GM12874 (cell line): ENCODE results near the gene CFAP46.

Source experiments
- TF ChIP-seq, protein P1 (sequence below): IDR thresholded peaks from 2 replicates; pipeline ENCODE4 v1.5.1; 2011; ENCODE audit warnings: low read depth, mild to moderate bottlenecking, control low read depth, low read length, moderate library complexity; ENCODE audit not compliant: insufficient read depth

The CFAP46 gene

DNA sequence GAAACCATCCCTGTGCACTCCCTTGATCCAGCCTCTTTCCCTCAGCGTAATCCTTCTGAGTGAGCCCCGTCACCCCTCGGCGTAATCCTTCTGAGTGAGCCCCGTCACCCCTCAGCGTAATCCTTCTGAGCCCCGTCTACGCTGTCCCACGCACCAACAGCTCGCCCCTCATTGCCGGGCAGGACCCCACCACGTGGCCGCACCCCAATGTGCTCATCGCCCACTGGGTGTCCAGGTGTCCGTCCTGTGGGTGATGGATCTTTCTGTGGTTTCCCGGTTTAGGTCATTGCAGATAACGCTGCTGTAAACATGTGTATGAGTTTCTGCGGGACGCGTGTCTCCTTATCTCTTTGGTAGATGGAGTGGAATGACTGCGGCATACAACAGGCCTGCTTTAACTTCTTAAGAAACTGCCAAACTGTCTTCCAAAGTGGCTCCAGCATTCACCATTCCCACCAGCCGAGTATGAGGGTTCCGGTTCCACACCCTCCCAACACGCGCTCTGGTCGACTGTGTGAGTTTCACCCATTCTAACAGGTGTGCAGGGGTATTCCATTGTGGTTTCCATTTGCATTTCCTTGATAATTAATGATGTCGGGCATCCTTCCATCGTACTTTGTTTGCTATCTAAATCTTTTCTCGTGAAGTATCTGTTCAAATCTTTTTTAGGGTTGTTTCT is 114.4 kb downstream of the CFAP46 start:
- TF ChIP-seq, protein P1, sequence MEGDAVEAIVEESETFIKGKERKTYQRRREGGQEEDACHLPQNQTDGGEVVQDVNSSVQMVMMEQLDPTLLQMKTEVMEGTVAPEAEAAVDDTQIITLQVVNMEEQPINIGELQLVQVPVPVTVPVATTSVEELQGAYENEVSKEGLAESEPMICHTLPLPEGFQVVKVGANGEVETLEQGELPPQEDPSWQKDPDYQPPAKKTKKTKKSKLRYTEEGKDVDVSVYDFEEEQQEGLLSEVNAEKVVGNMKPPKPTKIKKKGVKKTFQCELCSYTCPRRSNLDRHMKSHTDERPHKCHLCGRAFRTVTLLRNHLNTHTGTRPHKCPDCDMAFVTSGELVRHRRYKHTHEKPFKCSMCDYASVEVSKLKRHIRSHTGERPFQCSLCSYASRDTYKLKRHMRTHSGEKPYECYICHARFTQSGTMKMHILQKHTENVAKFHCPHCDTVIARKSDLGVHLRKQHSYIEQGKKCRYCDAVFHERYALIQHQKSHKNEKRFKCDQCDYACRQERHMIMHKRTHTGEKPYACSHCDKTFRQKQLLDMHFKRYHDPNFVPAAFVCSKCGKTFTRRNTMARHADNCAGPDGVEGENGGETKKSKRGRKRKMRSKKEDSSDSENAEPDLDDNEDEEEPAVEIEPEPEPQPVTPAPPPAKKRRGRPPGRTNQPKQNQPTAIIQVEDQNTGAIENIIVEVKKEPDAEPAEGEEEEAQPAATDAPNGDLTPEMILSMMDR = no peak

DNA sequence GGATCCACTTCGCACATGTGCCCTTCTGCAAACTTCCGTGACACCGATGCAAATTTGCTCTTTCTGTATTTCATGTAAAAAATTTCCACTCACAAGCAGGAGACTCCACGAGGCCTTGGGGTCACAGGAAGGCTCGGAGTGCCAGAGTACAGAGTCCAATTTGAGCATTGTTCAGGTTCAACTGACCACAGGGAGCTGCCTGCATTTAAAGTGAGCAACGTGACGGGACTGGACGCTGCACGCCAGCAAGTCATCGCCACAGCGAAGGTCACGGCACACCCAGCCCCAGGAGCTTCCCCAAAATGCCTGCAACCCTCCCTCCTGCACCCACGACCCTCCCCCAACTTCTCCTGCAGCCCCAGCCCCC is 115.0 kb downstream of the CFAP46 start:
- TF ChIP-seq, protein P1 = no peak

DNA sequence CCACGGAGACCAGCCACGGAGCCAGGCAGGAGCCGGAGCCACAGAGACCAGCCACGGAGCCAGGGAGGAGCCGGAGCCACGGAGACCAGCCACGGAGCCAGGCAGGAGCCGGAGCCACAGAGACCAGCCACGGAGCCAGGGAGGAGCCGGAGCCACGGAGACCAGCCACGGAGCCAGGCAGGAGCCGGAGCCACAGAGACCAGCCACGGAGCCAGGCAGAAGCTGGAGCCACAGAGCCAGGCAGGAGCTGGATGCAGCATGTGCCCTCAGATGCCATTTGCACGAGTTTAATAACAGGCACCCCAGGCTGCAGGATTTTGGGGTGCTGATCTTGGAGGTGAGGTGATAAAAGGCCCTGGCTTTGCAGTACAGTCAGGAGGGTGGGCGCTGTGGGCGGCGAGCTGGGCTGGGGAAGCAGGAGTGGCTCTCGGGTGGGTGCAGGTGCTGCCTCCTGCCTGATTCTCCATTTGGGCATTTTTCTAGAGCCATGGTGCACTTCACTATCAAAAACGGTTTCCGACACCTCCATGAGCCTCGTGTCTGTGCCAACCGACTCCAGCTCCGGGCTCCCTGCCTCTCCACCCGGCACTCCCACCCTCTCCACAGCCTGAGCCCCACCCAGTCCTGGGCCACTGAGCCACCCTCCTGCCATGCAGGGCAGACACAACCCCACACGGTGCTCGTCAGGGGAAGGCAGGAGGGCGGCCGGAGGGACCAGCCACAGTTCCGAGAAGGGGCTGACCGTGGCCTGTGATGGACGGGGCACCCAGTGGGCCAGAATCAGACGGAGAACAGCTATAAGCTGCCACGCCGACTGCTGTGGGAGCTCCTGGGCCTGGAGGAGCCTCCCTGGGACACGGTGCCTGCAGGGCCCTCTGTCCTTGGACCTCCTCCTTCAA is 115.6 kb downstream of the CFAP46 start:
- TF ChIP-seq, protein P1 = no peak

DNA sequence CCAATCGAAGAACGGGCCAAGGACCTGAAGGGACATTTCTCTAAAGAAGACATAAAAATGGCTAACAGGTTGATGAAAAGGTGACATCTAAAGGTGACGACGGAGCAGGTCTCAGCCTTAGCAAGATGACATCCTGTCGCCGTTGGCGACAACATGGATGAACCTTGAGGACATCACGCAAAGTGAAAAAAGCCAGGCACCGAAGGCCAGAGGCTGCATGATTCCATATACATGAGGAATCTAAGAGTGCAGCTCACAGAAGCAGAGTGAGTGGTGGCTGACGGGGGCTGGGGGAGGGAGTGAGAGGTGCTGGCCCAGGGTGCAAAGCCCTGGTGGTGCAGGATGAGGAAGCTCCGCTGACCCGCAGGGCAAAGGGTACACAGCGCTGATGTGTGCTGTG is 122.3 kb downstream of the CFAP46 start:
- TF ChIP-seq, protein P1 = no peak

DNA sequence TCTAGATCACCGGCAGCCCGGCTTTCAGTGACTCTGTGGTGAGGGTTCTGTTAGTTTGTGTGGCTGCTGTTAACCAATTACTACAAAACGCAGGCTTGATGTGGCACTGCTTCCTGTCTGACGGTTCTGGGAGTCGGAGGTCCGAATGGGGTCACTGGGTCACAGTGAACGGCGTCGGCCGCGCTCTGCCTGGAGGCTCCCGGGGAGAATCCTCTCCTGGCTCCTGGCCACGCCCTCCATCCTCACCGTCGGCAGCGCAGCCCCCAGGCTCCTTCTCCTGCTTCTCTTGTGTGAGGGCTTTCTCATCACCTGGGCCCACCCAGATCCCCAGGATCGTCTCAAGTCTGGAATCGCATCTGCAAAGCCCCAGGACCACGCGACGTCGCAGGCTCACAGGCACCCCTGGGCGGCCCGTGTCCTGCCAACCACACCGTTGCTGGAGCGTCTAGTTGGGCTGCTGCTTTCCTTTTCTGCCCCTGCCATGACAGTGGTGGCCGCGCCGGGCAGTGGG is 124.6 kb downstream of the CFAP46 start:
- TF ChIP-seq, protein P1 = no peak

DNA sequence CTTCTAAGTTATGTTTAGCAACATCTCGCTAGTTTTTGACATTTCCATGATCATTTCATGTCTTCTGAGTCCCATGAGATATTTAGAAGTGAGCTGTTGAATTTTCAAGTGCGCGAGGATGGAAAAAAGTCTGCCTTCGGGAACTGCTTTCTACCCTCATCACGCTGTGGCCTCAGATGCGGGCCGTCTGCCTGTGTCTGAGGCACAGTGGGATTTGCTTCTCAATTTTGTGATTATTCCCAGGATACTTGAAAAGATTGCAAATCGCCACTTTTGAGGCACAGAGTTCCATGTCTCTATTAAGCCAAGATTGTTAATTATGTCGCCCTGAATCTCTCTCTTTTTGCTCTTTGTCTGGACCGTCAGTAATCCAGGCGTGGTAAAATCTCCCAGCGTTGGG is 125.7 kb downstream of the CFAP46 start:
- TF ChIP-seq, protein P1 = no peak

DNA sequence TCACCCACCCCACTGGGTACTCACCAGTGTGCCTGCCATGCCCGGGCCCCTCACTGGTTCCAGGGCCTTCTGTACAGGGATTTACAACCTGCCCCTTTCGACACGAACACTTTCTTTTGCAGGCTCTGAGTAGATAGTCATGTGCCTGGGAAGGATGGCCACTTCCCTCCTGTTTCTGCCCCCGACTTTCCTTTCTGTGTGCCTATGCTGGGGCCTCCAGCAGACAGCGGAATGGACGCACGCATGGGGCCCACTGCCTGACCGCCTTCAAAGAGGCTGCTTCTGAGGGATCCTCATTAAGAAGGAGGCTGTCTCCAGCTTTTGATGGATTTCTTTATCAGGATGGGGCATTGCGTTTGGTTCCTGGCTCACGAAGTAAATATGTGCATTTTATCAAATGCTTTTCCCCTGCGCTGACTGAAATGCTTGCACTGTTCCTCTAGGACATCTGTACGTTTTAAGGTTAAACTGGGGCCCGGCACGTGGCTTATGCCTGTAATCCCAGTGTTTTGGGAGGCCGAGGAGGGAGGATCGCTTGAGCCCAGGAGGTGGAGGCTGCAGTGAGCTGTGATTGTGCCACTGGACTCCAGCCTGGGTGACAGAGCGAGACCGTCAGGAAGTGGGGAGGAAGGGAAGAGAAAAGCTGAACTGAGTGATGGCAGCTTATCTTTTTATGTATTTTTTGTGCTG is 127.1 kb downstream of the CFAP46 start:
- TF ChIP-seq, protein P1 = no peak
